HepG2 (cell line): ENCODE results near the gene ADGRE2. TPM values are rescaled to one million over a fixed set of nuclear protein-coding genes. Genes with fewer than 3 reads are reported as not detected.

ENCODE experiments used
- ATAC-seq: fragments of 200-7000 bp; cut with Tn5 transposase; 3 replicates; pipeline ENCODE4 v1.9.1; 2020; ENCODE audit warnings: mild to moderate bottlenecking, moderate library complexity
- BruUV-seq: library from RNA; stranded (reverse); fragments of 400-500 nt; replicated peaks from 2 replicates; lab custom pipeline; 2021; lab: Mats Ljungman, UMichigan
- CTCF ChIA-PET: fragments of 300-600 bp; formaldehyde crosslinking; extraction: SDS; loops from one replicate; lab custom pipeline; 2021; ENCODE audit warnings: low total read pairs, inconsistent platforms, low intra/inter-chr PET ratio; lab: Yijun Ruan, JAX
- POLR2A ChIA-PET: fragments of 350-600 bp; sonication (Branson Sonifier 250); formaldehyde crosslinking; loops from one replicate; lab custom pipeline; 2020; ENCODE audit warnings: antibody characterized with exemption, inconsistent platforms; lab: Yijun Ruan, JAX
- DNase-seq: peaks from one replicate; pipeline ENCODE4 v3.0.0-alpha.2; 2015; ENCODE audit warnings: low spot score
- FAIRE-seq: peaks from 3 replicates; lab custom pipeline; 2011; peaks lifted over from hg19 to GRCh38; lab: Jason Lieb, UNC
- H2AFZ ChIP-seq: one replicate; pipeline ENCODE4 v1.6.1; 2011; ENCODE audit warnings: low read length, inconsistent platforms
- H3K27ac ChIP-seq: fragments of 300-600 bp; 3 replicates; pipeline ENCODE4 v1.8.0; 2011; ENCODE audit warnings: mixed run types, mild to moderate bottlenecking, mixed read lengths, low read length, inconsistent platforms; ENCODE audit not compliant: insufficient read depth; ENCODE audit errors: extremely low read length
- H3K27me3 ChIP-seq, 2 experiments: fragments of 200-600 bp in 1 of 2; 2 replicates in 1 of 2; 3 replicates in 1 of 2; pipeline versions ENCODE4 v1.6.0 to v1.8.0; 2011; ENCODE audit warnings: low read length in 2 of 2, mild to moderate bottlenecking in 2 of 2, moderate library complexity in 2 of 2, inconsistent platforms in 1 of 2; ENCODE audit not compliant: insufficient read depth in 2 of 2, control insufficient read depth in 1 of 2
- H3K36me3 ChIP-seq, 2 experiments: fragments of 200-600 bp in 1 of 2; replicated peaks in 1 of 2; 2 replicates in 1 of 2; 3 replicates in 1 of 2; pipeline versions ENCODE4 v1.5.1 to v1.8.0; 2011; ENCODE audit warnings: low read length in 2 of 2, inconsistent platforms in 1 of 2; ENCODE audit not compliant: insufficient read depth in 2 of 2, control insufficient read depth in 1 of 2
- H3K4me1 ChIP-seq: 2 replicates; pipeline ENCODE4 v1.5.1; 2012; ENCODE audit warnings: low read length, inconsistent platforms; ENCODE audit not compliant: insufficient read depth
- H3K4me2 ChIP-seq: 2 replicates; pipeline ENCODE4 v1.6.0; 2011; ENCODE audit warnings: low read depth, low read length, inconsistent platforms
- H3K4me3 ChIP-seq, 3 experiments: fragments of 200-600 bp in 1 of 3; sonication (generic), shearing (Covaris generic) in 1 of 3; replicated peaks in 1 of 3; 2 replicates each; pipeline ENCODE4 v1.5.1; 2011 to 2016; ENCODE audit warnings: low read length in 3 of 3, inconsistent platforms in 2 of 3, low read depth in 2 of 3, mild to moderate bottlenecking in 2 of 3, control low read depth in 1 of 3, mixed read lengths in 1 of 3; ENCODE audit not compliant: insufficient read depth in 1 of 3
- H3K79me2 ChIP-seq: one replicate; pipeline ENCODE4 v1.6.1; 2011; ENCODE audit warnings: low read length, inconsistent platforms; ENCODE audit not compliant: insufficient read depth
- H3K9ac ChIP-seq: 2 replicates; pipeline ENCODE4 v1.6.0; 2011; ENCODE audit warnings: mild to moderate bottlenecking, low read depth, low read length, inconsistent platforms; ENCODE audit not compliant: insufficient read depth
- H3K9me3 ChIP-seq: 2 replicates; pipeline ENCODE4 v1.5.1; 2012; ENCODE audit warnings: mild to moderate bottlenecking, low read length
- H4K20me1 ChIP-seq: 2 replicates; pipeline ENCODE4 v1.6.0; 2011; ENCODE audit warnings: inconsistent platforms, mild to moderate bottlenecking, low read length, moderate library complexity; ENCODE audit not compliant: insufficient read depth
- ASH2L ChIP-seq: fragments of 300-600, 200-600 bp; sonication (generic); IDR thresholded peaks from 2 replicates; pipeline ENCODE4 v1.7.0; 2017; ENCODE audit warnings: low read depth, mild to moderate bottlenecking, moderate library complexity, mixed read lengths, low read length; ENCODE audit not compliant: insufficient read length
- EEA1 ChIP-seq: sonication (generic); formaldehyde crosslinking; IDR thresholded peaks from 2 replicates; pipeline ENCODE4 v1.5.1; 2020; ENCODE audit warnings: mild to moderate bottlenecking, missing genetic modification reagents, borderline replicate concordance
- GTF2F1 ChIP-seq: fragments of 150-350 bp; IDR thresholded peaks from 2 replicates; pipeline ENCODE4 v1.6.1; 2014; ENCODE audit warnings: low read length
- HNRNPH1 ChIP-seq: fragments of 200-400 bp; formaldehyde crosslinking; optimal IDR thresholded peaks from 2 replicates; pipeline ENCODE3; 2017; ENCODE audit warnings: mild to moderate bottlenecking, low read depth, low read length
- NCOA1 ChIP-seq: sonication (generic); formaldehyde crosslinking; IDR thresholded peaks from 2 replicates; pipeline ENCODE4 v1.9.0; 2021; ENCODE audit warnings: missing genetic modification reagents
- PHB2 ChIP-seq: fragments of 450-650 bp; IDR thresholded peaks from 2 replicates; pipeline ENCODE4 v1.6.1; 2018; ENCODE audit not compliant: partially characterized antibody
- YY1 ChIP-seq: IDR thresholded peaks from 2 replicates; pipeline ENCODE4 v1.6.1; 2011; ENCODE audit warnings: low read length, low read depth, moderate library complexity, mild to moderate bottlenecking; ENCODE audit not compliant: insufficient read depth, insufficient replicate concordance
- ZBTB21 ChIP-seq: sonication (generic); formaldehyde crosslinking; IDR thresholded peaks from 2 replicates; pipeline ENCODE4 v1.4.0; 2020; ENCODE audit warnings: missing genetic modification reagents
- ZNF263 ChIP-seq: sonication (generic); formaldehyde crosslinking; IDR thresholded peaks from 2 replicates; pipeline ENCODE4 v1.4.0; 2020; ENCODE audit warnings: missing genetic modification reagents
- ZSCAN12 ChIP-seq: sonication (generic); formaldehyde crosslinking; IDR thresholded peaks from 2 replicates; pipeline ENCODE4 v1.9.0; 2021; ENCODE audit warnings: mild to moderate bottlenecking, missing genetic modification reagents
- WGBS: methylation state at CpG from one replicate; pipeline ENCODE4 v1.1.6; 2017; ENCODE audit warnings: low lambda C conversion rate; 5-methylcytosine and 5-hydroxymethylcytosine counted together
- in situ Hi-C: cut with HindIII; loops from 2 replicates; pipeline ENCODE4 v1.10.0; 2017; ENCODE audit warnings: low pct_unique_long_range_greater_than_20kb; ENCODE audit not compliant: extremely low pct_ligation_motif_present
- intact Hi-C: fragments of 100-400 bp; cut with micrococcal nuclease; formaldehyde crosslinking; loops from one replicate; pipeline ENCODE4 v1.10.0; 2022; ENCODE audit not compliant: unreplicated experiment
- polyA plus RNA-seq, 8 experiments: library from polyadenylated mRNA; depleted of rRNA in 3 of 8; stranded (reverse) in 7 of 8; unstranded in 1 of 8; fragments of >200 nt; fragmentation: Illumina TruSeq in 4 of 8; extraction: Trizol in 4 of 8; gene quantifications; 2 replicates each; pipeline versions ENCODE4 v1.2.1 to v1.2.3, GENCODE V29; 2011 to 2016; ENCODE audit warnings: low read depth in 4 of 8, missing spikeins in 1 of 8, mixed read lengths in 1 of 8; ENCODE audit not compliant: insufficient read depth in 1 of 8
- total RNA-seq, 5 experiments: library from RNA; depleted of rRNA; stranded (reverse); fragments of >200 nt; fragmentation: Illumina TruSeq; extraction: Trizol; gene quantifications; 2 replicates each; pipeline ENCODE4 v1.2.3, GENCODE V29; 2016; ENCODE audit warnings: low read depth in 1 of 5

Gene ADGRE2
- total and polyA plus RNA-seq, 2 of the 13 experiments (the other 11 are each of a cell fraction or from before 2014, with no cell fraction given) = 0.04 TPM; not detected in 1

DNA sequence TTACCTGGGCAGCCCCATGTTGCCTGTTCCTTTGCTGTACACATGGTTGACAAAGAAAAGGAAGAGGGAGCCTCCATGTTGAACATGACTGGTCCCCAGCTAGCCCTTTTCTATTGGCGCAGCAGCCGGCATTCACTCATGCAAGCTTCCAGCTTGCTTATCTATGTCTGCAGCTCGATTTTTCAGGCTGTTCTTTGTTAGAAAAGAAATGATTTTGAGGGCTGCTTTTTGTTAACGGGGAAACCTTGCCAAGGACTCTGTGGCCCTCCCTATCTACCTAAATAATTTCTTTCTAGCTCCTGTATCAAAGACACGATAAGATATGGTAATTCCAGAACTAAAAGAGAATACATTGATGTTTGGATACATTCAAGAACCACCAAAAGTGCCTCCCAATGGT, 20.4 kb upstream of the ADGRE2 start (continued):
- TF ChIP-seq YY1 (no peak), NCOA1 (CRISPR knock-in tag) (no peak)

DNA sequence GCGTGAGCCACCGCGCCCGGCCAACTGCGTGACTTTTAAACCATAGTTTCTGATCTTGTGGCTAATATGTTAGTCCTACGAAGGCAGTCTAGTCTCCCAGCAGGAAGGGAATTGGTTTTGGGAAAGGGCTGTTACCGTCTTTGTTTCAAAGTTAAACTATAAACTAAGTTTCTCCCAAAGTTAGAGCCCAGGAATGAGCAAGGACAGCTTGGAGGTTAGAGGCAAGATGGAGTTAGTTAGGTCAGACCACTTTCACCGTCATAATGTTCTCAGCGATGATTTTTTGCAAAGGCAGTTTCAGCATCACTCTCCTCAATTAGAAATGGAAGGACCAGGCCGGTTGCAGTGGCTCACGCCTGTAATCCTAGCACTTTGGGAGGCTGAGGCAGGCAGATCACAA, 17.7 kb upstream of the ADGRE2 start:
- Histone ChIP-seq H3K27ac (no peak overlapping the region), H3K36me3 (no peaks in the 10 kb centered on the region), H3K4me3 (no peak overlapping the region), H3K9ac (no peak overlapping the region), H3K79me2 (no peaks in the 10 kb centered on the region), H3K4me1 (no peaks in the 10 kb centered on the region), H2AFZ (no peak overlapping the region), H3K9me3 (no peaks in the 10 kb centered on the region), H3K27me3 (no peaks in the 10 kb centered on the region), H4K20me1 (no peaks in the 10 kb centered on the region), H3K4me2 (no peak overlapping the region)
- no peak for ATAC-seq
- TF ChIP-seq GTF2F1 = no peak
- TF ChIP-seq EEA1 (CRISPR knock-in tag) = no peak
- TF ChIP-seq ASH2L = no peak
- TF ChIP-seq ZNF263 = no peak
- no peak for TF ChIP-seq HNRNPH1
- no peak for TF ChIP-seq PHB2
- TF ChIP-seq ZBTB21 = no peak
- no peak for TF ChIP-seq ZSCAN12
- WGBS = 63% methylated on average over 11 of the region's 11 CpGs
- no peak for FAIRE-seq
- CTCF ChIA-PET = no interaction called here
- no peak for DNase-seq
- intact Hi-C loops (no loop called here), in situ Hi-C loops (no loop called here)
- BruUV-seq = no TSS peak
- POLR2A ChIA-PET = no interaction called here
